Measurements from ENCODE around the gene ARFGEF2. TPM values are rescaled to one million over a fixed set of nuclear protein-coding genes. Genes with fewer than 3 reads are reported as not detected.
"Not testable (repeated sequence)": the region's sequence is repeated elsewhere in the genome, so short reads cannot be mapped to it uniquely, and the experiment has no call there.

Gene ARFGEF2
- total RNA-seq, 1 donor from 2014 or later: 83.8 TPM

GRCh38 chr20:48956052-48956451, 34.5 kb downstream of the ARFGEF2 start:
- DNase-seq: no peak

DNA sequence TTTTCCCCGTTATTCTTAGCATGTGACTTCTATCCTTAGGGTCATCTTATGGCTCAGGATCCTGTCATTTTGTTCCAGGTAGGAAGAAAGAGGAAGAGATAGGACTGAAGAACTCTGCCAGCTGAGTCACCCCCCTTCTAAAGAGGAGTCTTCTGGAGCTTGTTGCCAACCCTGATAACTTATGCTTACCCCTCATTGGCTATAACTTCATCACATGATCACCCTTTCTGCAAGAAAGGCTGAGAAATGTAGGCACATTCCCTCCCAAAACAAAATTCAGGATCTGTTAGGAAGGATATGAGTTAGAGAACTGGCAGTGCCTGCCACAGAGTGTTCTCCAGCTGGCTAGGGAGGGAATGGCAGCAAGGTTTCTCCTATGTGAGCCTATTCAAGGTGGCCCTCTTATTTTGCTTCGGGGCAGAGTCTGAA, 35.6 kb downstream of the ARFGEF2 start:
- no peak for DNase-seq

GRCh38 chr20:48957533-48957932, 36.0 kb downstream of the ARFGEF2 start:
- no peak for DNase-seq

- no peak for DNase-seq
Measured at GRCh38 chr20:48958743-48959142, 37.2 kb downstream of the ARFGEF2 start.

GRCh38 chr20:48959899-48960550, 38.5 kb downstream of the ARFGEF2 start:
- DNase-seq: no peak

- no peak for DNase-seq
Measured at GRCh38 chr20:48962421-48962820, 40.9 kb downstream of the ARFGEF2 start.

GRCh38 chr20:48962976-48963771, 41.7 kb downstream of the ARFGEF2 start:
- DNase-seq: no peak

DNA sequence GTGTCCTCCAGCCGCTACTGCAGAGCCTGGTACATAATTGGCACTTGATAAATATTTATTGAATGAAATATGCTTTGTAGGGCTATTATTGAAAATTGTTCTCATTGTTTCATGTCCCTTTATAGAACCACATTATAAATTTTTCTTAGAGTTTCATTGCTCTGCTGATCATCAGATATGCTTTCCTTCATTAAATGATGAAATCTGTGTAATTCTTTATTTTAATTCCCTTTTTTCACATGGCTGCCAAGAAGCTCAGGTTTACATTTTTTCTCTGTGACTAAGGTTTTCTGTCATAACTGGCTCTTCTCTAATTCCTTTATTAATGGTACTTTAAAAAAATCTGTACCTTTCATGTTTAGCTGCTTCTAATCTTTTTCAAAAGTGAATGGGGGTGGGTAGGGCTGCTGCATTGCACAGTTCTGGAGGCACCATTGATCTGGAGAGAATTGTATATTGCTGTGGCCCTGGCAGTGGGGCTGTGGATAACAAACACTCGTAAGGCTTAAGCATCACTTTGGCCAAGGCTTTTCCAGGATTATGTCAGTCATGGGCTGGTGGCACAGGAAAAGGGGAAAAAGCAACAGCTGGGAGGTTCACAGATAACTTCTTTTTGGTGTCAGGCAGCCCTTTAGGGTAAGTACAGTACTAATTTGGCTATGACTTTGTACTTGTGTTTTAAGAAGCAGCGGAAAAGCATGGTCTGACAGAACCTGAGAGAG, 43.8 kb downstream of the ARFGEF2 start:
- no peak for DNase-seq

DNA sequence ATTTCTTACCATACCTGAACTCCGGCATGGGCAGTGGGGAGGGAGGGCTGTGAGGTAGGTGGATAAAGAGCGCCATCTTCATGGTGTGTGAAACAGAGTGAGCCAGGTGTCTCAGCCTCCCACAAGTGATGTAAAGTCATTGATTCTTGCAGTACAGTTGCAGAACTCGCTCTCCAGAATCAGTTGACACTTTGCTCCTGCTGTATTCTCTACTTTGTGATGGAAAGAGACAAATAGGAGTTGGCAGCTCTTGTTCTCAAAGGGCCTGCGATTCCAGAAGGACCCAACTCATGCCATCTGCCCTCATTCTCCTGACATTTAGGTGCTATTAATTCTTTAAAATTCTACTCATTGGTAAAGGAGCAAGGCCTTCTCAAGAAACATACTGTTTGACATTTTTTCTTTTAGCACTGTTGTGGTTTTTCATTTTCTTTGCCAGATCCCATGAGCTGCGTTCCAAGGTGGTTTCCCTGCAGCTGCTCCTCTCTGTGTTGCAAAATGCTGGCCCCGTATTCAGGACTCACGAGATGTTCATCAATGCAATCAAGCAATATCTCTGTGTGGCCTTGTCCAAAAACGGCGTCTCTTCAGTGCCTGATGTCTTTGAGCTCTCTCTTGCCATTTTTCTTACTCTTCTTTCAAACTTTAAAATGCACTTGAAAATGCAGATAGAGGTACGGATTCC, 49.3 kb downstream of the ARFGEF2 start:
- no peak for DNase-seq

DNA sequence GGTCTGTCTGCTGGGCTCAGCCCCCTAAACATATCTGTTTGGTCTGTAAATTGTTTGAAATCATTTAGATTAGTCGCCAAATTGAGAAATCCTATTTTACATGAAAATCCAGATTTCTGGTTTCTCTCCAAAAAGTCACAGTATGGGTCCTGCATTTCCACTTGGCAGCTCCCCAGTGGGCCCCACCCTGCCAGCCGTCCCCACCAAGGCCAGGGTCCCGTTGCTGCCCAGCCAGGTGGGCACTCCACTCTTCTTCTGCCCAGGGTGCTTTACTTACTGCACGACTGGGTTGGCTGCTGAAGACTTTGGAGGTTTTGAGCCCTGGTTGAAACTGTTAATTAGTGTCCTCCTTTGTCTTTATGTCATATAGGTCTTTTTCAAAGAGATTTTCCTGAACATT, 50.4 kb downstream of the ARFGEF2 start:
- no peak for DNase-seq

- no peak for DNase-seq
Measured at GRCh38 chr20:48972816-48973215, 51.3 kb downstream of the ARFGEF2 start.

GRCh38 chr20:48975955-48976354, 54.4 kb downstream of the ARFGEF2 start:
- no peak for DNase-seq

GRCh38 chr20:48979980-48980379, 58.5 kb downstream of the ARFGEF2 start:
- DNase-seq: not testable (repeated sequence)

- DNase-seq: no peak
Measured at GRCh38 chr20:48983423-48984400, 62.2 kb downstream of the ARFGEF2 start.

GRCh38 chr20:48984575-48985219, 63.2 kb downstream of the ARFGEF2 start:
- no peak for DNase-seq

DNA sequence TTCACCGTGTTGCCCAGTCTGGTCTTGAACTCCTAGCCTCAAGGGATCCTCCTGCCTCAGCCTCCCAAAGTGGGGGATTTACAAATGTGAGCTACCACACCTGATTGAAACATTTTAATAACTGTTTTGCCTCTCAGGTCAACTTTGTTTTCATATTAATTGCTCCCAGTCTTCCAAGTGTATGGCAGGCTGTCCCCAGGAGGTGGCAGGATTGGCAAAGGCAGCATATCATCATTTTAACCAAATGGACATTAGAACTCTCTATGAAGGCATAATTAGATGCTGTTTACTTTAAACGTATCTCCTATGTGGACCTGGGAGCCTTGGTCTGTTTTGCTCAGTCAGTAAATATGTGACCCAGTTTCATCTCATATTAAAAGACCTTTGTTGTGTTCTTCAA, 65.4 kb downstream of the ARFGEF2 start:
- DNase-seq: no peak

- no peak for DNase-seq
Measured at GRCh38 chr20:48990467-48990866, 69.0 kb downstream of the ARFGEF2 start.

GRCh38 chr20:48995589-48995988, 74.1 kb downstream of the ARFGEF2 start:
- DNase-seq: no peak

GRCh38 chr20:48999890-49000870, 78.7 kb downstream of the ARFGEF2 start:
- no peak for DNase-seq
